DOHH2 (cell line): ENCODE data around the gene SCAF1.

ENCODE experiments used
- EZH2phosphoT487 ChIP-seq: fragments of 200-600 bp; sonication (generic); IDR thresholded peaks from 2 replicates; pipeline ENCODE4 v1.6.1; 2017; ENCODE audit warnings: borderline replicate concordance, mild to moderate bottlenecking, antibody characterized with exemption, low read length, moderate library complexity, mixed read lengths
- TF ChIP-seq, protein P1 (sequence below): fragments of 200-600 bp; sonication (generic); IDR thresholded peaks from one replicate; pipeline ENCODE4 v1.5.1; 2014; ENCODE audit warnings: antibody characterized with exemption, mild to moderate bottlenecking, low read depth, low read length; ENCODE audit not compliant: poor library complexity, severe bottlenecking

DNA sequence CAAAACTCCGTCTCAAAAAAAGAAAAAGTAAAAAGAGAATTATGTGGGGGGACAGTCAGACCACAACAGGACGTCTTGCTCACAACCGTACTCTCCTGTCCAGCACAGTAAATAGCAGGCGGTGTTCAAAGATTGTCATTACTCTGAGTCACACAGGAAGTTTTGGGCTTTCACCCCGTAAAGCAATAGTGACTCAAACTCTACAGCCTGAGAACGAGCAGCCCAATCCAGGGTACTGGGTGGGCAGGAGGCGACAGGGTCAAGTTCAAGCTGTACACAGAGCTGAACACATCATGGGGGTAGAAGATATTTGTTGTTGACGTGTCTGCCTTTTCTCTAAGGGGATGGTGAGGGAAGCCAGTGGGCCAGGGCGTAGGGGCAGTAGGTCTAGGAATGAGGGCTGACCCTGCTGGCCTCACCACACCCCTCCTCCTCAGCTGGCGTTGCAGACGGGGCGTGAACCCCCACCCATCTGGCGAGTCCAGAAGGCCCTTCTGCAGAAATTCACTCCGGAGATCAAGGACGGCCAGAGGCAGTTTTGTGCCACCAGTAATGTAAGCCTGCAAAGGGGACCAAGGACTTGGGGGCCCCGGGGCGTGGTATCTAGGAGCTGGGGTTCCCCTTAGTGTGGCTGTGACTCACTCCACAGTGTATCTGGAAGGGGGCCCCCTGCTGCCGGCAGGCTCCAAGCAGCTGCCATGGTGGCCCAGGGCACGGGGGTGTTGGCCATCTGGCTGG, 27.7 kb upstream of the SCAF1 start:
- TF ChIP-seq, protein P1, sequence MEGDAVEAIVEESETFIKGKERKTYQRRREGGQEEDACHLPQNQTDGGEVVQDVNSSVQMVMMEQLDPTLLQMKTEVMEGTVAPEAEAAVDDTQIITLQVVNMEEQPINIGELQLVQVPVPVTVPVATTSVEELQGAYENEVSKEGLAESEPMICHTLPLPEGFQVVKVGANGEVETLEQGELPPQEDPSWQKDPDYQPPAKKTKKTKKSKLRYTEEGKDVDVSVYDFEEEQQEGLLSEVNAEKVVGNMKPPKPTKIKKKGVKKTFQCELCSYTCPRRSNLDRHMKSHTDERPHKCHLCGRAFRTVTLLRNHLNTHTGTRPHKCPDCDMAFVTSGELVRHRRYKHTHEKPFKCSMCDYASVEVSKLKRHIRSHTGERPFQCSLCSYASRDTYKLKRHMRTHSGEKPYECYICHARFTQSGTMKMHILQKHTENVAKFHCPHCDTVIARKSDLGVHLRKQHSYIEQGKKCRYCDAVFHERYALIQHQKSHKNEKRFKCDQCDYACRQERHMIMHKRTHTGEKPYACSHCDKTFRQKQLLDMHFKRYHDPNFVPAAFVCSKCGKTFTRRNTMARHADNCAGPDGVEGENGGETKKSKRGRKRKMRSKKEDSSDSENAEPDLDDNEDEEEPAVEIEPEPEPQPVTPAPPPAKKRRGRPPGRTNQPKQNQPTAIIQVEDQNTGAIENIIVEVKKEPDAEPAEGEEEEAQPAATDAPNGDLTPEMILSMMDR, result no peak
- no peak for TF ChIP-seq EZH2phosphoT487
